ENCODE data around the gene OTP. TPM values are rescaled to one million over a fixed set of nuclear protein-coding genes. Genes with fewer than 3 reads are reported as not detected.
"Not testable (repeated sequence)": the region's sequence is repeated elsewhere in the genome, so short reads cannot be mapped to it uniquely, and the experiment has no call there.

OTP gene
- total RNA-seq, 3 donors from 2014 or later, result 0.15 TPM; not detected in 2

GRCh38 chr5:77599679-77600078 is 38.8 kb downstream of the OTP start:
- Histone ChIP-seq H3K27me3 (no peaks in the 10 kb centered on the region), H3K4me3 (no peak overlapping the region), H3K36me3 (no peaks in the 10 kb centered on the region), H3K27ac (no peak overlapping the region), H3K9me3 (peaks cover 0 to 7% of the 10 kb centered on the region in 2 donors), H3K4me1 (no peaks in the 10 kb centered on the region)
- intact Hi-C loops (cut with DNase I; ENCODE audit: low total_unique reads), result no loop called here
- no peak for TF ChIP-seq CTCF (IDR thresholded peaks at IDR 0.05)
- no peak for TF ChIP-seq POLR2AphosphoS5 (IDR thresholded peaks at IDR 0.05)
- no peak for TF ChIP-seq POLR2A (IDR thresholded peaks at IDR 0.05)
- DNase-seq (ENCODE audit: low spot score in 2 of 2), result no peak

GRCh38 chr5:77590347-77590746 is 48.2 kb downstream of the OTP start:
- intact Hi-C loops (cut with DNase I; ENCODE audit: low total_unique reads), result no loop called here
- Histone ChIP-seq H3K27me3 (no peaks in the 10 kb centered on the region), H3K9me3 (peaks cover 0 to 4% of the 10 kb centered on the region in 2 donors), H3K27ac (no peak overlapping the region), H3K36me3 (no peaks in the 10 kb centered on the region), H3K4me3 (no peak overlapping the region), H3K4me1 (no peaks in the 10 kb centered on the region)
- TF ChIP-seq POLR2AphosphoS5 (IDR thresholded peaks at IDR 0.05) (no peak), CTCF (IDR thresholded peaks at IDR 0.05) (no peak)
- no peak for DNase-seq (ENCODE audit: low spot score in 2 of 2)

- no peak overlapping the region for H3K4me3 ChIP-seq
- no peaks in the 10 kb centered on the region for H3K27me3 ChIP-seq
- no peaks in the 10 kb centered on the region for H3K4me1 ChIP-seq
- H3K9me3 ChIP-seq, result peaks cover 0 to 4% of the 10 kb centered on the region in 2 donors
- intact Hi-C loops (cut with DNase I; ENCODE audit: low total_unique reads), result no loop called here
- no peak for TF ChIP-seq POLR2A (IDR thresholded peaks at IDR 0.05)
- TF ChIP-seq CTCF (IDR thresholded peaks at IDR 0.05), result no peak
- TF ChIP-seq POLR2AphosphoS5 (IDR thresholded peaks at IDR 0.05), result no peak
- no peak for DNase-seq (ENCODE audit: low spot score in 2 of 2)
- no peaks in the 10 kb centered on the region for H3K36me3 ChIP-seq
- H3K27ac ChIP-seq, result no peak overlapping the region
Measured at GRCh38 chr5:77588175-77588574, 50.3 kb downstream of the OTP start.

DNA sequence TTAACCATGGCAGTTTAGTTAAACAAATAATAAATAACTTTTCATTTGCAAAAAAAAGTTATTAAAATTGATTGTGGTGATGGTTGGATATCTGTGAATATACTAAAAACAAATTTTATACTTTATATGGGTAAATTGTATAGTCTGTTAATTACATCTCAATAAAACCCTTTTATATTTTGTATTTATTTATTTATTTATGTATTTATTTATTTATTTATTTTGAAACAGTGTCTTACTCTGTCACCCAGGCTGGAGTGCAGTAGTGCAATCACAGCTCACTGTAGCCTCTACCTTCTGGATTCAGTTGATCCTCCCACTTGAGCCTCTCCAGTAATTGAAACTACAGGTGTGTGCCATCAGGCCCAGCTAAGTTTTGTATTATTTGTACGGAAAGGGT is 52.4 kb downstream of the OTP start:
- no peaks in the 10 kb centered on the region for H3K36me3 ChIP-seq
- intact Hi-C loops (cut with DNase I; ENCODE audit: low total_unique reads), result no loop called here
- H3K4me1 ChIP-seq, result no peaks in the 10 kb centered on the region
- TF ChIP-seq POLR2AphosphoS5 (IDR thresholded peaks at IDR 0.05), result no peak
- TF ChIP-seq POLR2A (IDR thresholded peaks at IDR 0.05), result no peak
- TF ChIP-seq CTCF (IDR thresholded peaks at IDR 0.05), result no peak
- H3K9me3 ChIP-seq, result peaks cover 0 to 4% of the 10 kb centered on the region in 2 donors
- no peaks in the 10 kb centered on the region for H3K27me3 ChIP-seq
- no peak for DNase-seq (ENCODE audit: low spot score in 2 of 2)
- H3K27ac ChIP-seq, result no peak overlapping the region
- H3K4me3 ChIP-seq, result no peak overlapping the region

- H3K4me1 ChIP-seq; DNase-seq (ENCODE audit: low spot score in 2 of 2); H3K9me3 ChIP-seq; H3K4me3 ChIP-seq; H3K27me3 ChIP-seq; intact Hi-C loops (cut with DNase I; ENCODE audit: low total_unique reads); H3K27ac ChIP-seq; H3K36me3 ChIP-seq: not testable (repeated sequence)
Measured at GRCh38 chr5:77582143-77582542, 56.4 kb downstream of the OTP start.

Other genes with a start within 250 kb of the OTP start
- gene WDR41, start 146.4 kb downstream of the OTP start, total RNA-seq, result 10 to 100 TPM; 49.8 to 75.2 (median 56.6) TPM
- 100 to 1,000 TPM; 109 to 150 (median 118) TPM for gene TBCA, start 137.6 kb upstream of the OTP start, total RNA-seq

Measured in breast epithelium (tissue), 4 donors.